Effector CD8-positive, alpha-beta T cell (primary cell): ENCODE measurements around the gene TAAR5.
"Not testable (repeated sequence)": the region's sequence is repeated elsewhere in the genome, so short reads cannot be mapped to it uniquely, and the experiment has no call there.

Source experiments
- DNase-seq: peaks from one replicate; lab custom pipeline; 2025; lab: John Stamatoyannopoulos, UW

TAAR5 gene

DNA sequence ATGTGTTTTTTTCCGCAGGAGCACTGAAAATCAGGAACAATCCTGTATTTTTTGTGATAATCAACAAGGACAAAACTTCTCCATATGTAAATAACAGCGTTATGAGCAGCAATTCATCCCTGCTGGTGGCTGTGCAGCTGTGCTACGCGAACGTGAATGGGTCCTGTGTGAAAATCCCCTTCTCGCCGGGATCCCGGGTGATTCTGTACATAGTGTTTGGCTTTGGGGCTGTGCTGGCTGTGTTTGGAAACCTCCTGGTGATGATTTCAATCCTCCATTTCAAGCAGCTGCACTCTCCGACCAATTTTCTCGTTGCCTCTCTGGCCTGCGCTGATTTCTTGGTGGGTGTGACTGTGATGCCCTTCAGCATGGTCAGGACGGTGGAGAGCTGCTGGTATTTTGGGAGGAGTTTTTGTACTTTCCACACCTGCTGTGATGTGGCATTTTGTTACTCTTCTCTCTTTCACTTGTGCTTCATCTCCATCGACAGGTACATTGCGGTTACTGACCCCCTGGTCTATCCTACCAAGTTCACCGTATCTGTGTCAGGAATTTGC is 19.2 kb downstream of the TAAR5 start, which contains the start of gene TAAR6:
TAAR6 (plus strand) TSS at position 102 of the 557 bp plus-strand sequence; CDS start at position 102, 0 bp downstream.
- no peak for DNase-seq

DNA sequence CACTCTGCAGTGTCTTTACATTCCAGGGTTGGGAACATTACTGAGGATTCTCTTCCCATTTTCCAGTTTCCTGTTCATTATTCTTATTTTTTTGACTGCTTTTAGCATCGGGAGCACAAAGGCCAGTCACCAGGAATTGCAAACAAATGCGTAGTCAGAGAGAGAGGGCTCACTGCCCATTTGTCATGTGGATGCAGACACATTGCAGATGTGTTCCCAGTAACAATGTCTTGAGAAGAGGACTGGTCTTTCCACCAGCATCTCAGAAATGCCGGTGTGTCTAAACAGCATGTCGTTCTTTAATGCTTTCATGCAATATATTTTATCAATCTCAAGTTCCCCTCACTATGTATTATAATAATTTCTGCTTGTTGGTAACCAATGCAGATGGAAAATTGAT is 20.4 kb downstream of the TAAR5 start:
- DNase-seq = no peak

DNA sequence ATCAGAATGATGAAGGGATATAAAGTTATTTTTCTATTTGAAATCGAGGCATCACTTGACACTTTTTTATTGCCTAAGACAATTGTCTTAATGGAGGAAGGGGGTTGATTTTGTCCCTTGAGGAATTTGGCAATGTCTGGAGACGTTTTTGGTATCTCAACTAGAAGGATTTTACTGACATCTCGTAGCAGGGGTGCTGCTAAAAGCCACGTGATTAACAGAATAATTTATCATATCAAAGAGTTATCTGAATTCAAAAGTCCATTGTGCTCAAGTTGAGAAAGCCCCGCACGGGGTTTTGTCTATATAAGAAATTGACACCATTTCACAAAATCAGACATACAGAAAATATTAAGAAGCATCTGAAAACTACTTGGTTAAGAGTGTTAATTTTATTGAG is 20.9 kb downstream of the TAAR5 start:
- no peak for DNase-seq

DNA sequence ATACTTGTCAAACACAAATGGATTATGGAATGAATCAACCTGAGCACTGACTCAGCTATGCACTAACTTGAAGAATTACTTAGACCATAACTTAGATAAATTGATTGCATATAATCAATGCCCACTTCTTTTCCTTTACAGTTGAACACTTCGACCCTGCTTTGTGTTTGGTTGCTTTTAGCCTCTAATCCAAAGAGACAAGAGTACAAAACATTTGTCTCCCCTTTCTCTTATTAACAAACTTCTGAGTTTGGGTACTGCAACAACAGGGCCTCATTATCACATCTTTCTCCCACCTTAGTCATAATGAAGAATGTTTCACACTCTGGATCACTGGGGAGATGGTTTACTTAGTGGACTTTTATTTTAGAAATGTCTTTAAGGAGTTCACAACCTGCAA is 22.0 kb downstream of the TAAR5 start:
- no peak for DNase-seq

DNA sequence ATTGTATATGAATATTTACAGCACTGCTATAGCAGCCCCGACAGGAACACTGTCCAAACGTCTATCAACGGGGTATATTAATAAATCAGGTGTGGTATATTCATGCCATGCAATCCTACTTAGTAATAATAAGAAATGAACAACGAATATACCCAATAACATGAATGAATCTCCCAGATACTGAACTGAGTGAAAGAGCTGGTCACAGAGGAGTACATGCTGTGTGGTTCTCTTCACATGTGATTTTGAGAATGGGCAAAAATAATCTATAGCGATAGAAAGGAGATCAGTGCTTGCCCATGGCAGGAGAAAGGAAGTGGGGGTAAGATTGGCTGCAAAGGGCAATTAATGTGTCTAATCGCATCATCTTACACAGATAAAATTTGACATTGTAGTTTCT is 23.1 kb downstream of the TAAR5 start:
- DNase-seq = no peak

DNA sequence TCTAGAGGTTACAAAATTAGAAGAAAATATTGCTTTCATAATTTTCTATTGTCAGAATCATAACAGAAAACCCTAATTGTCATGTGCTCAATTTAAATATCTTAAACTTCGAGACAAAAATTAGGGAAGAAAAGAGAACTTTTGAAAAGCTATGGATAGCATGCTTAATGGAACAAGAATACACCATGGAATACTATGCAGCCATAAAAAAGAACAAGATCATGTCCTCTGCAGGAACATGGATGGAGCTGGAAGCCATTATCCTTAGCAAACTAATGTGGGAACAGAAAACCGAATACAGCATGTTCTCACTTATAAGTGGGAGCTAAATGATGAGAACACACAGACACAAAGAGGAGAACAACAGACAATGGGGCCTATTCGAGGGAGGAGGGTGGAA is 29.5 kb downstream of the TAAR5 start:
- DNase-seq = not testable (repeated sequence)

DNA sequence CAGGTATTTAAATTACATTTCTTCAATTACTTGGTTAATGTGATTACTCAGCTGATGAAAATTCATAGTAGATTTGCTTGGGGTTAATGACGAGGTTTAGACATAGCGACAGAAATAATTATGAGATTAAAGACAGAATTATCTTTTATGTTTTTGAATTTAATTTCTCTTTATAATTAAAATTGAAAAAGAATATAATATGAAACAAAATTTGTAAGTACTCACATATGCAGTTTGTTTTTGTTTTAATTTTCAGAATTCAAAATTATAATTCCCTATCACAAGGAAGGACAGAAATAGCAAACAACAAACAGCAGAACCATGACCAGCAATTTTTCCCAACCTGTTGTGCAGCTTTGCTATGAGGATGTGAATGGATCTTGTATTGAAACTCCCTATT is 37.2 kb downstream of the TAAR5 start, which contains the start of gene TAAR8:
TAAR8 (plus strand) TSS at position 301 of the 400 bp plus-strand sequence; CDS start at position 322, 21 bp downstream.
- DNase-seq = no peak

DNA sequence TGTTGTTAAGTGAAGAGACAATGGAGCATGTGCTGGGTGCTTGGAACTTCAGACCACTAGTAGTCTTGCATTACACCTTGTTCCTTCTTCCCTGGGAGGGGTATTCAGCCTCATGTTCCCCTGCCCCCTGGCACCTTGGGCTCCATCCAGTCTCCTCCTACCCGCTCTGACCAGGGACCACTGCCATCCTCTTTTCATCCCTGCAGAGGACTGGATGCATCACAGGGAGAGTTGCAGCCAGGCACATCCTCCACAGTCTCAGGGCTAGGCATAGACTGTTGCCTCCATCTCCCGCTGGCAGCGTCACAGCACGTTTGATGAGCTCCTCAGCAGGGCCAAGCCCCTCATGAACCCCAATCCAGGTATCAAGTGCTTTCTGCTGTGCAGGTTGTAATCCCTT is 38.3 kb downstream of the TAAR5 start:
- no peak for DNase-seq

DNA sequence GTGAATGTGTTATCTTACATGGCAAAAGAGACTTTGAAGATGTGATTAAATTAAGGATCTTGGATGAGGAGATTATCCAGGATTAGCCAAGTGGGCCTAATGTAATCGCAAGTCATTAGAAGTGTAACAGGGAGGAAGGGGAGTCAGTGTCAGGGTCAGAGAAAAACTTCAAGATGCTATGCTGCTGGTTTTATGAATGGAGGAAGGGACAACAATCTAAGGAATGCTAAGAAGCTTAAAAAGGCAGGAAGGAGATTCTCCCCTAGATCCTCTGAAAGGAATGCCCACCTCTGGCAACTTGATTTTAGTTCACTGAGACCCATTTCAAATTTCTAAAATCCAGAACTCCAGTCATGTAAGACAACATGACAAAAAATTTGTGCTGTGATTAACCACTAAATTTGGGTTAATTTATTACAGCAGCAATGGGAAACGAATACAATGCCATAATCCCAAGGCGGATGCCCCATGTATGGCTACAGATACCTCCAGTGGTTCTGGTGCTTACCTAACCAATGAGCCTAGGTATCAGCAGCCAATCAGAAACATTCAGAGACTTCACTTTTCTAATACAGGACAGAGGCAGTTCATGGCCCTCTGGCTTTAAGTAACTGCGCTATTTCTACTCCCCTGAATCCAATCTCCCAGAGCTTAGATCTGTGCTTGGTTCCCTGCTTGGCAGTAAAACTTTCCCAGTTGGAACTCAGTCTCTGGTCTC is 40.6 kb downstream of the TAAR5 start:
- no peak for DNase-seq

DNA sequence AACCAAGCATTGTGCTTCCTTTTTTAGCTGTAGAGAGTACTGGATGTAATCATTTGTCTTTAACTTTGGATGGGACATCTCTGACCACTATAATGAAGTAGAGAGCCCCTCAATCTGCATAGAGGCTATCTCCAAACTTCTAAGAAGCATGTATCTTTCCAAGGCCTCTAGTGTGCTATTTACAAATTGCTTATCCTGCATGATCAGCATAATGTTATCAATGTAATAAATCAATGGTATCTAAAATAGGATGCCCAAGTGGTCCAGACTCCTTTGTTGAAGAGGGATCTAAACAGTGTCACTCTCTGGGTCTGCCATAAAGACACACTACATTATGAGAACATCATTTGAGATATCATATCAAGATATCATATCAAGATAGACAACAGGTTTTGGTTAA is 44.7 kb downstream of the TAAR5 start:
- no peak for DNase-seq
